Measurements from ENCODE around the gene BSN.

DNA sequence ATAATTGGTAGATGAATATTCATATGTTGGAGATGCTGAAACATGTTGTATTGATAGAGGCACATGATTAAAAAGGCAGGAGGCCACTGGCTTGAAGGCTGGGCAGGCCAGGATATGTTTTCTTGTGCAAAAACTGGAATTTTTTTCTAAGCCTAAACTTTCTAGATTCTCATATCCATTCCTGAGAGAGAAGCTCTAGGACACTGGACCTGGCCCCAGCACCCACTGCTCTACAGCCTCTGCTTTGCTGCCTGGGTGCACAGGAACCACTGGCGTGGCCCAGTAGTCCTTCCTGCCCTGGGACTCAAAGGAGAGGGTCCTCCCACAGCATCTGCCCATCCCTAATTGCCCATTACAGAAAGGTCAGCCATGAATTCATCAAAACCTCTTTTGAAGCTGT is 61.8 kb downstream of the BSN start:
- TF ChIP-seq, protein P1, sequence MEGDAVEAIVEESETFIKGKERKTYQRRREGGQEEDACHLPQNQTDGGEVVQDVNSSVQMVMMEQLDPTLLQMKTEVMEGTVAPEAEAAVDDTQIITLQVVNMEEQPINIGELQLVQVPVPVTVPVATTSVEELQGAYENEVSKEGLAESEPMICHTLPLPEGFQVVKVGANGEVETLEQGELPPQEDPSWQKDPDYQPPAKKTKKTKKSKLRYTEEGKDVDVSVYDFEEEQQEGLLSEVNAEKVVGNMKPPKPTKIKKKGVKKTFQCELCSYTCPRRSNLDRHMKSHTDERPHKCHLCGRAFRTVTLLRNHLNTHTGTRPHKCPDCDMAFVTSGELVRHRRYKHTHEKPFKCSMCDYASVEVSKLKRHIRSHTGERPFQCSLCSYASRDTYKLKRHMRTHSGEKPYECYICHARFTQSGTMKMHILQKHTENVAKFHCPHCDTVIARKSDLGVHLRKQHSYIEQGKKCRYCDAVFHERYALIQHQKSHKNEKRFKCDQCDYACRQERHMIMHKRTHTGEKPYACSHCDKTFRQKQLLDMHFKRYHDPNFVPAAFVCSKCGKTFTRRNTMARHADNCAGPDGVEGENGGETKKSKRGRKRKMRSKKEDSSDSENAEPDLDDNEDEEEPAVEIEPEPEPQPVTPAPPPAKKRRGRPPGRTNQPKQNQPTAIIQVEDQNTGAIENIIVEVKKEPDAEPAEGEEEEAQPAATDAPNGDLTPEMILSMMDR (optimal IDR thresholded peaks at IDR 0.05 in 1 of 3, IDR thresholded peaks at IDR 0.05 in 1 of 3, conservative IDR thresholded peaks at IDR 0.05 in 1 of 3; ENCODE audit: extremely low read depth in 1 of 3, insufficient read depth in 2 of 3, low read length in 3 of 3): no peak
- no peak for TF ChIP-seq EZH2 (IDR thresholded peaks at IDR 0.05; ENCODE audit: low read length)
